ENCODE results near the gene BMP8A.
"Not testable (repeated sequence)": the region's sequence is repeated elsewhere in the genome, so short reads cannot be mapped to it uniquely, and the experiment has no call there.

The BMP8A gene, protein sequence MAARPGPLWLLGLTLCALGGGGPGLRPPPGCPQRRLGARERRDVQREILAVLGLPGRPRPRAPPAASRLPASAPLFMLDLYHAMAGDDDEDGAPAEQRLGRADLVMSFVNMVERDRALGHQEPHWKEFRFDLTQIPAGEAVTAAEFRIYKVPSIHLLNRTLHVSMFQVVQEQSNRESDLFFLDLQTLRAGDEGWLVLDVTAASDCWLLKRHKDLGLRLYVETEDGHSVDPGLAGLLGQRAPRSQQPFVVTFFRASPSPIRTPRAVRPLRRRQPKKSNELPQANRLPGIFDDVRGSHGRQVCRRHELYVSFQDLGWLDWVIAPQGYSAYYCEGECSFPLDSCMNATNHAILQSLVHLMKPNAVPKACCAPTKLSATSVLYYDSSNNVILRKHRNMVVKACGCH
- total RNA-seq = 0 to 0.13 (median 0.06) reads per million in 18 experiments

DNA sequence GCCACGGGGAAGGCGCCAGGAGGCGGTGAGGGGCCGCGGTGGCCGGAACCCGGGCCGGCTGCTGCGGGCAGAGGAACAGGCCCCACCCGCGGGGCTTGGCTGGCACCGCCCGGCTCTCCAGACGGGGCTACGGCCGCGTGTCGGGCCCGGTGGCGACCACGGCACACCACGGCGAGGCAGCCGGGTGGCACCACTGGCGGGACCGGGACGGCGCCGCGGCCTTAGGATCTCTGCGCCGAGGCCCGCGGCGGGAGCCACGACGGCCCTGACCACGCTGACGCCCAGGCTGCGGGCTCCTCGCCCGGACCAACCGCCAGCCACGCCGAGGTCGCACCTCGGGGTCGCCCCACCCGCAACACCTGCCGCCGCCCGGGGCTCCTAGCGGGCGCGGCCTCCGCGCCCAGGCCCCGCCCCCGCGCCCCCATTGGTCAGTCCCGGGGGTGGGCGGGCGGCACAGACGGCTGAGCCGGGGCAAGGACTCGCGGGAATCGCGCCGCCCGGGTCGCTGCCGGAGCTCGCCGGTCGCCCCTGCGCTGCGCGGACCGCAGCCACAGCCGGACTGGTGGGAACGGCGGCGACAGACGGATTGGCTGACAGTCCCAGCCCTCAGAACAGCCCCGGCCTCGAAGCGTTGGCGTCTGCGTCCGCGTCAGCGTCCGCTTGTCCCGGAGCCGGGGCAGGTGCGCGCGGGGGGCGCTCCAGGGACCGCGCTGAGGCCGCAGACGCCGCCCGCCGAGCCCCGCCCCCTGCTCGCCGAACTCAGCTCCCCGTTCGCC is at the start of gene BMP8A:
Gene BMP8A, plus strand, starts transcription at position 491 of the 776 bp plus-strand sequence. CDS start 356 bp downstream, outside the sequence.
- peak; percentile 33 to 56 for DNase-seq

- no peak for DNase-seq
Measured at GRCh38 chr1:39441797-39442196, 49.6 kb upstream of the BMP8A start.

DNA sequence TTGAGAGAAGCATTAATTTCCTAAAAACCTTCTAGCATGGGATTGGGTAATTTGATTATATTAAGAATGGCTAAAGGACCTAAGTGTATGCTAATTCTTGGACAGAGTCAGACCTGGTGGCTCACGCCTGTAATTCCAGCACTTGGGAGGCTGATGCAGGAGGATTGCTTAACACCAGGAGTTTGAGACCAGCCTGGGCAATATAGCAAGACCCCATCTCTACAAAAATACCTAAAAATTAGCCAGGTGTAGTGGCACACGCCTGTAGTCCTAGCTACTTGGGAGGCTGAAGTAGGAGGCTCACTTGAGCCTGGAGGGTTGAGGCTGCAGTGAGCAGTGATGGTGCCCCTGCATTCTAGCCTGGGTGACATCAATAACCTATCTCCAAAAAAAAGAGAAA is 45.9 kb upstream of the BMP8A start:
- DNase-seq = no peak

DNA sequence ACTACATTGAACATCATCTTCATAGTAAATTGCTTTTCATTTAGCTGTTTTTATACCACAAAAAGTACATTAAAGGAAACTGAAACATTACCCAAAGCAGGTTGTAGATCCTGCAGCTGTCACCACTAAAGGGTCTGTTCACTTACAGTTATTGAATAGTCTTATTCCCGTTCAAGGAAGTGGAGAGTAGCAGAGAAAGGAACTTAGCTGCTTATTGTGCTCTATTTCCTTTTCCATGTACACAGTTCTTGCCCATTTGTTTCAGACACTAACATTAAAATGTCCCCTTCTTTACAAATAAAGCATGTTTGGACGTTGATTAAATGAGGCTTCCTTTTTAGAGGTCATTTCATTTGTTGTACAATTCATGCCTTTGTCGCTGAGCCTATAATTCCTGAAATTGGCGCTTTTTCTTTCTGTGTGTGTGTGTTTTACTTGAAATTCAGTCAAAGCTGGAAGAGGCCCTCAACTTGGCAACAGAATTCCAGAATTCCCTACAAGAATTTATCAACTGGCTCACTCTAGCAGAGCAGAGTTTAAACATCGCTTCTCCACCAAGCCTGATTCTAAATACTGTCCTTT is 44.4 kb upstream of the BMP8A start:
- no peak for DNase-seq

- not testable (repeated sequence) for DNase-seq
Measured at GRCh38 chr1:39450041-39450440, 41.4 kb upstream of the BMP8A start.

DNA sequence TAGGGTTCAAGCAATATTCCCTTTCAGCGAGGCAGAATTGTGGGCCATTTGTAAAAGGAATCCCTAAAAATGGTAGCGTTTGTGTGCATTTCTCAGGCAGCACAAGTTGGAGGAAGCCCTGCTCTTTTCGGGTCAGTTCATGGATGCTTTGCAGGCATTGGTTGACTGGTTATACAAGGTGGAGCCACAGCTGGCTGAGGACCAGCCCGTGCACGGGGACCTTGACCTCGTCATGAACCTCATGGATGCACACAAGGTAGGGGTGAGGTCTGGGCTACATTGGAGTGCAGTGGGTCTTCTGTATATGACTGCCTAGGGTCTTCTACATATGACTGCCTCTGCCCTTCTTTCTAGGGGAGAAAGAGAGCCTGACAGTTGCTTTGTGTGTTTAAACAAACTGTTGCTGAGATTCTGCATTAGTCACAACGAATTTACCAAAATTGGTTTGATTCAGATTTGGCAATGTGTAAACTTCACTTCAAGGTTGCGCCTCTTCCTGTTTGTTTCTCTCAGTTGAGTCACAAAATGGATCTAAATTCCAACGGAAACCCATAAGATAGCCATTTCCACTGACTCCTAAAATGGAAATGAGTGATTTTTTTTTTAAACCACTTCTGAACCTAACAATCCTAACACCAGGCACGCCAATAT is 40.4 kb upstream of the BMP8A start:
- DNase-seq = no peak

GRCh38 chr1:39452081-39452480 is 39.4 kb upstream of the BMP8A start:
- no peak for DNase-seq

GRCh38 chr1:39452540-39452939 is 38.9 kb upstream of the BMP8A start:
- DNase-seq = no peak

GRCh38 chr1:39453603-39454002 is 37.8 kb upstream of the BMP8A start:
- DNase-seq = no peak

GRCh38 chr1:39458991-39459390 is 32.4 kb upstream of the BMP8A start:
- no peak for DNase-seq

DNA sequence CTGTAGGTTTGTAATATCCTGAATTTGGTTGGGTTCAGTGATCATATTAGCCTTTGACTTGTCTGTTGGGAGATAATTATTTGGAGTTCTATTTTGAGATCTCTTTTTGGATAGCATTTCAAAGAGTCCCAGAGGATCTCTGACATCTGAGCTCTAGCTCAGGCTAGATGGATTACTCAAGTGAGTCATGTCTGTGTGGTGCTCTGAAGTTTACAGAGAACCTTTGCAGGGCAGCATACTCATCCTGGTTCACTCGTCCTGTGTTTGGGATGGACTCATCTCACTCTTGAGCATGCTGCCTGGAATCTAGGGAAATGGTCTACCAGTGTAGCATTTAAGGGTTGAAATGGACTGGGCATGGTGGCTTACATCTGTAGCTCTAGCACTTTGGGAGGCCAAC is 29.4 kb upstream of the BMP8A start:
- no peak for DNase-seq

- DNase-seq = no peak
Measured at GRCh38 chr1:39466413-39467107, 24.9 kb upstream of the BMP8A start.

DNA sequence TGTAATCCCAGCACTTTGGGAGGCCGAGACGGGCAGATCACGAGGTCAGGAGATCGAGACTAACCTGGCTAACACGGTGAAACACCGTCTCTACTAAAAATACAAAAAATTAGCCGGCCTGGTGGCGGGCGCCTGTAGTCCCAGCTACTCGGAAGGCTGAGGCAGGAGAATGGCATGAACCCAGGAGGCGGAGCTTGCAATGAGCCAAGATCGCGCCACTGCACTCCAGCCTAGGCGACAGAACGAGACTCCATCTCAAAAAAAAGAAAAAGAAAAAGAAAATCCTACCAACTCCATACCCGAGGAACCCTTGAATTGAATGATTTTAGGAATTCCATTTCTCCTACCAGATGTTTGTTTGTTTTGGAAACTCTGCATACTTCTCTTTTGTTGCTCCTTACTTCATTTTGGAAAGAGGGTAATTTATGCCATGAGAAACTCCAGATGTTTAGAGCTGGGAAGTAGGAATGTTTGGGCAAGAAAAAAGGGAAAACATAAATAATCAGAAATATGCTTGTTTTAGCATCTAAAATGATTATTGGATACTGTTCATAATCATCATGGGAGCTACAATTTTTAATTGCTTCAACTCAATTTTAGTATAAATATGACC is 24.2 kb upstream of the BMP8A start:
- not testable (repeated sequence) for DNase-seq

DNA sequence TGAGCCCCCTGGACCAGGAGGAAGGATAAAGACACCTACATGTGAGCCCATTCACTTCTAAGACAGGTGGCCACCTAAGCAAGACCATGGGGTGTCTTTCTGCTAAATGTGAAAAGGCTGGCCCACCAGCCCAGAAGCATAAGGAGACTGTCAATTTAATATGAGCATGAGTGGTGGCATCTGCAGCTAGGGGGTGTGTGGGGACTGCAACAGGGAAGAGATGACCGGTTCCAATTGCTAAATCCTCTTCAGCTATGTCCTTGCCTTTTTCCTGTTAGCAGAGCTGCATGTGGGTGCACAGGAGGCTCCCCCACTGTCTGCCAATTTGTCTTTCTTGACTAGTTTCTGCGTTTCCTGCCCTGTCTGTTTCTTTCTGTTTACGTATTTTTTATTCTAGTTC is 22.3 kb upstream of the BMP8A start:
- DNase-seq = no peak

GRCh38 chr1:39470040-39470439 is 21.4 kb upstream of the BMP8A start:
- no peak for DNase-seq

DNA sequence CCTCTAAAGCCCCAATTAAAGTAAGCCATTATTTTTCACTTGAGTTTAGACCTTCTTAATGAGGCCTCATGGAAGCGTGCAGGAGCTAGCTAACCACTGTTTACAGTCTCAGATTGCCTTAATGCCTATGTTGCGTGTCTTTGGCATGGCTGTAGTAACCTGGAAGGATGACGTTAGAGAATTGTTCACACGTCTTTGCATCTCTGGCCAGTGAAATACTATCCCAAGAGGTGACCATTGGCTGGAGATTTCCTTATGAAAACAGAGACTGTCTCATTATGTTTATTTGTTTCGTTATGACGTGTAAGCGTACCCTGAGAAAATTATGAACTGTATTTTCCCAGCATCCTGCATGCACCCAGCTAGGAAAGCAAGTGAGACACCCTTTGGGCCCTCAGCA is 18.6 kb upstream of the BMP8A start:
- DNase-seq = no peak

DNA sequence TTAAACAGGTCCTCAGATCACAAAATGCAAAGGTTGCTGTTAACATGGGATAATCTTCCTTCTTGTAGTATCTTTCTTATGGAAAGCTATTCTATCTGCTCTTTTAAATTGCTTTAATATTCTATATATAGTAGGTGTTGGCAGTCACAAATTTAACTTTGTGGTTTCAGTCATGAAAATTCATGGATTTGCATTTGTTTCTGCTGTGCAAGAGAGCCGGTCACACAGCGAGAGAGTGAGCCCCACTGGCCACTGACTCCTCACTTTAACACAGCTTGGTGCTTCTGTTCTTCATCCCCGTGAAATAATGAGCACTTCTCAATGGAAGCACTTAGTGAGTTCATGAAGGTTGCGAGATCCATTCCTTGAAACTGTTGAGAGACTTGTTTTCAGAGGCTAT is 18.1 kb upstream of the BMP8A start:
- DNase-seq = no peak

- no peak for DNase-seq
Measured at GRCh38 chr1:39474810-39475209, 16.6 kb upstream of the BMP8A start.

GRCh38 chr1:39475551-39475950 is 15.9 kb upstream of the BMP8A start:
- DNase-seq = not testable (repeated sequence)

GRCh38 chr1:39478126-39478915 is 13.1 kb upstream of the BMP8A start:
- no peak for DNase-seq

DNA sequence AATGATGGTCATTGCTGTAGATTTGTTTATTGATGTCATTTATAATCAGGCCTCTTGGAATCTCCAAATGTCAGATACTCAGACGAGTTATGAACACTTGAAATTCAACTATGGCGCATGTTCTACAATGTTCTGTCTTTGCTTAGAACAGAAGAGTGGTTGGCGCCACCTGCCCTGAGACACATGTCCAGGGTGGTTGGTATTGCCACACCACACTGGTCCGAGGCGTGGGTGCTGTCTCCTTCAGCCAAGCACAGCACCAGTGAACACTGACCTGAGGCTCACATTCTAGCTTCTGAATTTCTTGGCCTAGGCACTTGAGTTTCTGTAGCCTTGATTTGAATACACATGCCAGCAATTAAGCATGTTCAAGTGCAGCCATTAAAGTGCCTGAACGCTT is 10.1 kb upstream of the BMP8A start:
- no peak for DNase-seq
